GM23338 (cell line): ENCODE data around the gene TTC33. TPM values are rescaled to one million over a fixed set of nuclear protein-coding genes. Genes with fewer than 3 reads are reported as not detected.

Experiments
- ATAC-seq: fragments of 200-7000 bp; cut with Tn5 transposase; 3 replicates; pipeline ENCODE4 v1.9.1; 2020
- DNase-seq: peaks from one replicate; pipeline ENCODE4 v3.0.0-alpha.2; 2015; ENCODE audit warnings: low spot score
- H2AFZ ChIP-seq: fragments of 200-600 bp; sonication (generic); 2 replicates; pipeline ENCODE4 v1.8.0; 2016; ENCODE audit warnings: antibody characterized with exemption, mild to moderate bottlenecking, moderate library complexity
- H3F3A ChIP-seq: fragments of 200-600 bp; sonication (generic); replicated peaks from 2 replicates; pipeline ENCODE4 v1.8.0; 2017; ENCODE audit warnings: antibody characterized with exemption, mixed run types, low read depth
- H3K27ac ChIP-seq: fragments of 200-600 bp; sonication (generic); 2 replicates; pipeline ENCODE4 v1.6.1; 2016; ENCODE audit warnings: low read depth
- H3K27me3 ChIP-seq: fragments of 200-600 bp; sonication (generic); 2 replicates; pipeline ENCODE4 v1.8.0; 2016; ENCODE audit warnings: mild to moderate bottlenecking, mixed run types, moderate library complexity; ENCODE audit not compliant: insufficient read depth
- H3K36me3 ChIP-seq: fragments of 200-600 bp; sonication (generic); 2 replicates; pipeline ENCODE4 v1.8.0; 2016; ENCODE audit warnings: mild to moderate bottlenecking; ENCODE audit not compliant: insufficient read depth
- H3K4me1 ChIP-seq: fragments of 200-600 bp; sonication (generic); 2 replicates; pipeline ENCODE4 v1.8.0; 2016; ENCODE audit warnings: mild to moderate bottlenecking, moderate library complexity; ENCODE audit not compliant: insufficient read depth
- H3K4me2 ChIP-seq: fragments of 200-600 bp; sonication (generic); 2 replicates; pipeline ENCODE4 v1.7.1; 2017; ENCODE audit warnings: mixed run types
- H3K4me3 ChIP-seq: fragments of 200-600 bp; sonication (generic); 2 replicates; pipeline ENCODE4 v1.6.1; 2016; ENCODE audit warnings: mixed run types
- H3K79me2 ChIP-seq: fragments of 200-600 bp; sonication (generic); replicated peaks from 2 replicates; pipeline ENCODE4 v1.8.0; 2017; ENCODE audit warnings: mild to moderate bottlenecking; ENCODE audit not compliant: insufficient read depth
- H3K9me2 ChIP-seq: fragments of 200-600 bp; sonication (generic); 2 replicates; pipeline ENCODE4 v1.8.0; 2017; ENCODE audit not compliant: insufficient read depth
- H4K20me1 ChIP-seq: fragments of 200-600 bp; sonication (generic); replicated peaks from 2 replicates; pipeline ENCODE4 v1.8.0; 2017; ENCODE audit warnings: mild to moderate bottlenecking; ENCODE audit not compliant: insufficient read depth
- H3K27ac Mint-ChIP-seq: 2 replicates; pipeline ENCODE4 v1.8.0; 2020; ENCODE audit warnings: inconsistent platforms, mild to moderate bottlenecking, moderate library complexity, mixed read lengths
- H3K27me3 Mint-ChIP-seq: 3 replicates; pipeline ENCODE4 v1.8.0; 2022; ENCODE audit warnings: low read depth, mild to moderate bottlenecking, moderate library complexity, mixed read lengths, inconsistent platforms; ENCODE audit not compliant: insufficient read depth, poor library complexity
- H3K36me3 Mint-ChIP-seq: 3 replicates; pipeline ENCODE4 v1.8.0; 2021; ENCODE audit warnings: low read depth, mild to moderate bottlenecking, inconsistent platforms, moderate library complexity, mixed read lengths
- H3K4me1 Mint-ChIP-seq: 3 replicates; pipeline ENCODE4 v1.8.0; 2020; ENCODE audit warnings: mild to moderate bottlenecking, inconsistent platforms, mixed read lengths
- H3K4me3 Mint-ChIP-seq: 3 replicates; pipeline ENCODE4 v1.8.0; 2021; ENCODE audit warnings: moderate library complexity, mild to moderate bottlenecking, inconsistent platforms, mixed read lengths
- H3K9me3 Mint-ChIP-seq: 3 replicates; pipeline ENCODE4 v1.8.0; 2020; ENCODE audit warnings: moderate library complexity, mild to moderate bottlenecking, inconsistent platforms, mixed read lengths
- CREB1 ChIP-seq: fragments of 250-450 bp; sonication (Bioruptor Pico); IDR thresholded peaks from 2 replicates; pipeline ENCODE4 v1.5.0; 2020; ENCODE audit warnings: low read depth, mild to moderate bottlenecking, moderate library complexity
- CTCF ChIP-seq, 2 experiments: fragments of 200-600 bp in 1 of 2; sonication (generic) in 1 of 2; conservative IDR thresholded peaks; 2 replicates each; pipeline versions ENCODE4 v1.5.1 to v1.6.1; 2016 to 2017; ENCODE audit warnings: antibody characterized with exemption in 2 of 2, low read depth in 2 of 2, mild to moderate bottlenecking in 2 of 2, moderate library complexity in 1 of 2
- EZH2 ChIP-seq: fragments of 200-600 bp; sonication (generic); IDR thresholded peaks from one replicate; pipeline ENCODE4 v1.8.0; 2017; ENCODE audit warnings: antibody characterized with exemption, mild to moderate bottlenecking, low read depth; ENCODE audit not compliant: unreplicated experiment
- JUNB ChIP-seq: IDR thresholded peaks from one replicate; pipeline ENCODE4 v1.6.1; 2016; ENCODE audit warnings: antibody characterized with exemption; ENCODE audit not compliant: unreplicated experiment
- POLR2AphosphoS5 ChIP-seq: IDR thresholded peaks from 2 replicates; pipeline ENCODE4 v1.6.1; 2016; ENCODE audit warnings: antibody characterized with exemption, low read depth
- STAT1 ChIP-seq: IDR thresholded peaks from one replicate; pipeline ENCODE4 v1.6.1; 2016; ENCODE audit warnings: antibody characterized with exemption; ENCODE audit not compliant: unreplicated experiment
- ZNF114 ChIP-seq: fragments of 250-450 bp; sonication (Bioruptor Pico); IDR thresholded peaks from 2 replicates; pipeline ENCODE4 v1.5.0; 2020; ENCODE audit warnings: mild to moderate bottlenecking, moderate library complexity
- ZNF331 ChIP-seq: fragments of 250-450 bp; sonication (Bioruptor Pico); IDR thresholded peaks from 2 replicates; pipeline ENCODE4 v1.5.0; 2020; ENCODE audit warnings: low read depth, mild to moderate bottlenecking, moderate library complexity
- polyA plus RNA-seq: library from polyadenylated mRNA; unstranded; fragments of >200 nt; fragmentation: Nextera tagmentation; extraction: Ambion mirVana; gene quantifications from 2 replicates; pipeline ENCODE4 v1.2.1, GENCODE V29; 2016
- total RNA-seq: library from RNA; depleted of rRNA; stranded (reverse); fragments of >200 nt; shearing (Covaris generic); gene quantifications from 2 replicates; pipeline ENCODE4 v1.2.3, GENCODE V29; 2014
- TF ChIP-seq, protein P1 (sequence below): IDR thresholded peaks from one replicate; pipeline ENCODE4 v1.6.1; 2018; ENCODE audit warnings: antibody characterized with exemption; ENCODE audit not compliant: unreplicated experiment
- TF ChIP-seq, protein P2 (sequence below): fragments of 250-450 bp; sonication (Bioruptor Pico); IDR thresholded peaks from 2 replicates; pipeline ENCODE4 v1.5.0; 2020; ENCODE audit warnings: mild to moderate bottlenecking, moderate library complexity
- TF ChIP-seq, protein P3 (sequence below): IDR thresholded peaks from 2 replicates; pipeline ENCODE4 v1.6.1; 2016; ENCODE audit warnings: antibody characterized with exemption

Gene TTC33
- total and polyA plus RNA-seq, 2 experiments from 2014 or later, result 4.1 to 11.5 TPM

- ATAC-seq, result no peak
These were observed 275.8 kb downstream of the TTC33 start for GRCh38 chr5:40479939-40480338.

More at GRCh38 chr5:40479939-40480338, 275.8 kb downstream of the TTC33 start:
- H3K27me3 ChIP-seq, result no peaks in the 10 kb centered on the region
- H3F3A ChIP-seq, result no peaks in the 10 kb centered on the region
- no peaks in the 10 kb centered on the region for H3K4me1 Mint-ChIP-seq
- H3K4me3 ChIP-seq, result no peak overlapping the region
- H3K9me3 Mint-ChIP-seq, result no peaks in the 10 kb centered on the region
- peaks cover 5% of the 10 kb centered on the region; the same call in 1 of the 2 replicates for H3K9me2 ChIP-seq
- no peaks in the 10 kb centered on the region for H3K79me2 ChIP-seq
- no peak for DNase-seq
- no peak overlapping the region for H3K27ac ChIP-seq
- no peaks in the 10 kb centered on the region for H3K4me1 ChIP-seq
- H3K4me2 ChIP-seq, result no peak overlapping the region
- no peaks in the 10 kb centered on the region for H4K20me1 ChIP-seq
- no peak overlapping the region for H2AFZ ChIP-seq
- no peak overlapping the region for H3K27ac Mint-ChIP-seq
- H3K27me3 Mint-ChIP-seq, result peaks cover 3% of the 10 kb centered on the region
- no peaks in the 10 kb centered on the region for H3K36me3 ChIP-seq
- no peak overlapping the region for H3K4me3 Mint-ChIP-seq
- TF ChIP-seq JUNB, result no peak
- no peak for TF ChIP-seq CREB1
- TF ChIP-seq, protein P1, sequence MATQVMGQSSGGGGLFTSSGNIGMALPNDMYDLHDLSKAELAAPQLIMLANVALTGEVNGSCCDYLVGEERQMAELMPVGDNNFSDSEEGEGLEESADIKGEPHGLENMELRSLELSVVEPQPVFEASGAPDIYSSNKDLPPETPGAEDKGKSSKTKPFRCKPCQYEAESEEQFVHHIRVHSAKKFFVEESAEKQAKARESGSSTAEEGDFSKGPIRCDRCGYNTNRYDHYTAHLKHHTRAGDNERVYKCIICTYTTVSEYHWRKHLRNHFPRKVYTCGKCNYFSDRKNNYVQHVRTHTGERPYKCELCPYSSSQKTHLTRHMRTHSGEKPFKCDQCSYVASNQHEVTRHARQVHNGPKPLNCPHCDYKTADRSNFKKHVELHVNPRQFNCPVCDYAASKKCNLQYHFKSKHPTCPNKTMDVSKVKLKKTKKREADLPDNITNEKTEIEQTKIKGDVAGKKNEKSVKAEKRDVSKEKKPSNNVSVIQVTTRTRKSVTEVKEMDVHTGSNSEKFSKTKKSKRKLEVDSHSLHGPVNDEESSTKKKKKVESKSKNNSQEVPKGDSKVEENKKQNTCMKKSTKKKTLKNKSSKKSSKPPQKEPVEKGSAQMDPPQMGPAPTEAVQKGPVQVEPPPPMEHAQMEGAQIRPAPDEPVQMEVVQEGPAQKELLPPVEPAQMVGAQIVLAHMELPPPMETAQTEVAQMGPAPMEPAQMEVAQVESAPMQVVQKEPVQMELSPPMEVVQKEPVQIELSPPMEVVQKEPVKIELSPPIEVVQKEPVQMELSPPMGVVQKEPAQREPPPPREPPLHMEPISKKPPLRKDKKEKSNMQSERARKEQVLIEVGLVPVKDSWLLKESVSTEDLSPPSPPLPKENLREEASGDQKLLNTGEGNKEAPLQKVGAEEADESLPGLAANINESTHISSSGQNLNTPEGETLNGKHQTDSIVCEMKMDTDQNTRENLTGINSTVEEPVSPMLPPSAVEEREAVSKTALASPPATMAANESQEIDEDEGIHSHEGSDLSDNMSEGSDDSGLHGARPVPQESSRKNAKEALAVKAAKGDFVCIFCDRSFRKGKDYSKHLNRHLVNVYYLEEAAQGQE, result no peak
- no peak for TF ChIP-seq EZH2
- TF ChIP-seq POLR2AphosphoS5, result no peak
- TF ChIP-seq ZNF114 (CRISPR knock-in tag), result no peak
- no peak for TF ChIP-seq CTCF (conservative IDR thresholded peaks at IDR 0.05; ENCODE audit: low read depth in 2 of 2)
- no peak for TF ChIP-seq ZNF331
- TF ChIP-seq, protein P2, sequence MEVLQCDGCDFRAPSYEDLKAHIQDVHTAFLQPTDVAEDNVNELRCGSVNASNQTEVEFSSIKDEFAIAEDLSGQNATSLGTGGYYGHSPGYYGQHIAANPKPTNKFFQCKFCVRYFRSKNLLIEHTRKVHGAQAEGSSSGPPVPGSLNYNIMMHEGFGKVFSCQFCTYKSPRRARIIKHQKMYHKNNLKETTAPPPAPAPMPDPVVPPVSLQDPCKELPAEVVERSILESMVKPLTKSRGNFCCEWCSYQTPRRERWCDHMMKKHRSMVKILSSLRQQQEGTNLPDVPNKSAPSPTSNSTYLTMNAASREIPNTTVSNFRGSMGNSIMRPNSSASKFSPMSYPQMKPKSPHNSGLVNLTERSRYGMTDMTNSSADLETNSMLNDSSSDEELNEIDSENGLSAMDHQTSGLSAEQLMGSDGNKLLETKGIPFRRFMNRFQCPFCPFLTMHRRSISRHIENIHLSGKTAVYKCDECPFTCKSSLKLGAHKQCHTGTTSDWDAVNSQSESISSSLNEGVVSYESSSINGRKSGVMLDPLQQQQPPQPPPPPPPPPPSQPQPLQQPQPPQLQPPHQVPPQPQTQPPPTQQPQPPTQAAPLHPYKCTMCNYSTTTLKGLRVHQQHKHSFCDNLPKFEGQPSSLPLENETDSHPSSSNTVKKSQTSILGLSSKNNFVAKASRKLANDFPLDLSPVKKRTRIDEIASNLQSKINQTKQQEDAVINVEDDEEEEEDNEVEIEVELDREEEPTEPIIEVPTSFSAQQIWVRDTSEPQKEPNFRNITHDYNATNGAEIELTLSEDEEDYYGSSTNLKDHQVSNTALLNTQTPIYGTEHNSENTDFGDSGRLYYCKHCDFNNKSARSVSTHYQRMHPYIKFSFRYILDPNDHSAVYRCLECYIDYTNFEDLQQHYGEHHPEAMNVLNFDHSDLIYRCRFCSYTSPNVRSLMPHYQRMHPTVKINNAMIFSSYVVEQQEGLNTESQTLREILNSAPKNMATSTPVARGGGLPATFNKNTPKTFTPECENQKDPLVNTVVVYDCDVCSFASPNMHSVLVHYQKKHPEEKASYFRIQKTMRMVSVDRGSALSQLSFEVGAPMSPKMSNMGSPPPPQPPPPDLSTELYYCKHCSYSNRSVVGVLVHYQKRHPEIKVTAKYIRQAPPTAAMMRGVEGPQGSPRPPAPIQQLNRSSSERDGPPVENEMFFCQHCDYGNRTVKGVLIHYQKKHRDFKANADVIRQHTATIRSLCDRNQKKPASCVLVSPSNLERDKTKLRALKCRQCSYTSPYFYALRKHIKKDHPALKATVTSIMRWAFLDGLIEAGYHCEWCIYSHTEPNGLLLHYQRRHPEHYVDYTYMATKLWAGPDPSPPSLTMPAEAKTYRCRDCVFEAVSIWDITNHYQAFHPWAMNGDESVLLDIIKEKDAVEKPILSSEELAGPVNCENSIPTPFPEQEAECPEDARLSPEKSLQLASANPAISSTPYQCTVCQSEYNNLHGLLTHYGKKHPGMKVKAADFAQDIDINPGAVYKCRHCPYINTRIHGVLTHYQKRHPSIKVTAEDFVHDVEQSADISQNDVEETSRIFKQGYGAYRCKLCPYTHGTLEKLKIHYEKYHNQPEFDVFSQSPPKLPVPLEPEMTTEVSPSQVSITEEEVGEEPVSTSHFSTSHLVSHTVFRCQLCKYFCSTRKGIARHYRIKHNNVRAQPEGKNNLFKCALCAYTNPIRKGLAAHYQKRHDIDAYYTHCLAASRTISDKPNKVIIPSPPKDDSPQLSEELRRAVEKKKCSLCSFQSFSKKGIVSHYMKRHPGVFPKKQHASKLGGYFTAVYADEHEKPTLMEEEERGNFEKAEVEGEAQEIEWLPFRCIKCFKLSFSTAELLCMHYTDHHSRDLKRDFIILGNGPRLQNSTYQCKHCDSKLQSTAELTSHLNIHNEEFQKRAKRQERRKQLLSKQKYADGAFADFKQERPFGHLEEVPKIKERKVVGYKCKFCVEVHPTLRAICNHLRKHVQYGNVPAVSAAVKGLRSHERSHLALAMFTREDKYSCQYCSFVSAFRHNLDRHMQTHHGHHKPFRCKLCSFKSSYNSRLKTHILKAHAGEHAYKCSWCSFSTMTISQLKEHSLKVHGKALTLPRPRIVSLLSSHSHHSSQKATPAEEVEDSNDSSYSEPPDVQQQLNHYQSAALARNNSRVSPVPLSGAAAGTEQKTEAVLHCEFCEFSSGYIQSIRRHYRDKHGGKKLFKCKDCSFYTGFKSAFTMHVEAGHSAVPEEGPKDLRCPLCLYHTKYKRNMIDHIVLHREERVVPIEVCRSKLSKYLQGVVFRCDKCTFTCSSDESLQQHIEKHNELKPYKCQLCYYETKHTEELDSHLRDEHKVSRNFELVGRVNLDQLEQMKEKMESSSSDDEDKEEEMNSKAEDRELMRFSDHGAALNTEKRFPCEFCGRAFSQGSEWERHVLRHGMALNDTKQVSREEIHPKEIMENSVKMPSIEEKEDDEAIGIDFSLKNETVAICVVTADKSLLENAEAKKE (CRISPR knock-in tag), result no peak
- TF ChIP-seq, protein P3, sequence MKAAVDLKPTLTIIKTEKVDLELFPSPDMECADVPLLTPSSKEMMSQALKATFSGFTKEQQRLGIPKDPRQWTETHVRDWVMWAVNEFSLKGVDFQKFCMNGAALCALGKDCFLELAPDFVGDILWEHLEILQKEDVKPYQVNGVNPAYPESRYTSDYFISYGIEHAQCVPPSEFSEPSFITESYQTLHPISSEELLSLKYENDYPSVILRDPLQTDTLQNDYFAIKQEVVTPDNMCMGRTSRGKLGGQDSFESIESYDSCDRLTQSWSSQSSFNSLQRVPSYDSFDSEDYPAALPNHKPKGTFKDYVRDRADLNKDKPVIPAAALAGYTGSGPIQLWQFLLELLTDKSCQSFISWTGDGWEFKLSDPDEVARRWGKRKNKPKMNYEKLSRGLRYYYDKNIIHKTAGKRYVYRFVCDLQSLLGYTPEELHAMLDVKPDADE, result no peak
- TF ChIP-seq STAT1, result no peak
- H3K36me3 Mint-ChIP-seq, result no peaks in the 10 kb centered on the region
